K562 (cell line): ENCODE data around the gene AQP5. TPM values are rescaled to one million over a fixed set of nuclear protein-coding genes. Genes with fewer than 3 reads are reported as not detected.

ENCODE experiments used
- ATAC-seq: fragments of 200-7000 bp; cut with Tn5 transposase; 3 replicates; pipeline ENCODE4 v1.9.1; 2020; ENCODE audit warnings: moderate library complexity
- BruUV-seq: library from RNA; stranded (reverse); fragments of 400-500 nt; replicated peaks from 2 replicates; lab custom pipeline; 2021; lab: Mats Ljungman, UMichigan
- CTCF ChIA-PET: fragments of 300-600 bp; formaldehyde crosslinking; extraction: SDS; loops from one replicate; lab custom pipeline; 2021; ENCODE audit warnings: low intra/inter-chr PET ratio; lab: Yijun Ruan, JAX
- POLR2A ChIA-PET: fragments of 300-600, 350-650 bp; sonication (Branson Sonifier 250); formaldehyde crosslinking; extraction: SDS; loops from one replicate; lab custom pipeline; 2021; ENCODE audit warnings: antibody characterized with exemption, inconsistent platforms; lab: Yijun Ruan, JAX
- DNase-seq, 4 experiments: peaks; one replicate each; pipeline versions ENCODE4 v3.0.0 to v3.0.0-alpha.2; 2011 to 2018; ENCODE audit warnings: low spot score in 3 of 4, mixed read lengths in 3 of 4; ENCODE audit errors: extremely low read depth in 1 of 4
- FAIRE-seq: peaks from 2 replicates; lab custom pipeline; 2011; peaks lifted over from hg19 to GRCh38; lab: Jason Lieb, UNC
- H2AFZ ChIP-seq: 2 replicates; pipeline ENCODE4 v1.6.0; 2011; ENCODE audit warnings: low read depth, low read length, control low read depth, inconsistent platforms
- H3K27ac ChIP-seq: fragments of 200-600 bp; 3 replicates; pipeline ENCODE4 v1.8.0; 2011; ENCODE audit warnings: low read depth, mild to moderate bottlenecking, control low read depth, inconsistent platforms, low read length, moderate library complexity, mixed read lengths; ENCODE audit errors: extremely low read depth
- H3K27me3 ChIP-seq, 2 experiments: fragments of 300-600 bp in 1 of 2; 2 replicates in 1 of 2; 3 replicates in 1 of 2; pipeline versions ENCODE4 v1.6.0 to v1.8.0; 2011; ENCODE audit warnings: inconsistent platforms in 2 of 2, low read length in 2 of 2, mild to moderate bottlenecking in 1 of 2, mixed read lengths in 1 of 2, moderate library complexity in 1 of 2; ENCODE audit not compliant: control insufficient read depth in 2 of 2, insufficient read depth in 2 of 2
- H3K36me3 ChIP-seq: fragments of 300-600 bp; 3 replicates; pipeline ENCODE4 v1.8.0; 2011; ENCODE audit warnings: mild to moderate bottlenecking, low read length, inconsistent platforms; ENCODE audit not compliant: control insufficient read depth, insufficient read depth
- H3K4me1 ChIP-seq, 2 experiments: fragments of 200-600 bp in 1 of 2; replicated peaks in 1 of 2; 2 replicates in 1 of 2; 3 replicates in 1 of 2; pipeline versions ENCODE4 v1.5.1 to v1.8.0; 2011; ENCODE audit warnings: inconsistent platforms in 2 of 2, low read length in 2 of 2, mild to moderate bottlenecking in 1 of 2, mixed read lengths in 1 of 2, moderate library complexity in 1 of 2; ENCODE audit not compliant: control insufficient read depth in 2 of 2, insufficient read depth in 2 of 2
- H3K4me2 ChIP-seq: 2 replicates; pipeline ENCODE4 v1.6.1; 2011; ENCODE audit warnings: low read length, control low read depth, inconsistent platforms, mixed read lengths; ENCODE audit not compliant: insufficient read depth
- H3K4me3 ChIP-seq: fragments of 200-600 bp; sonication (generic), shearing (Covaris generic); 2 replicates; pipeline ENCODE4 v1.5.1; 2016; ENCODE audit warnings: control low read depth, inconsistent platforms
- H3K79me2 ChIP-seq: fragments of 200-600 bp; 3 replicates; pipeline ENCODE4 v1.8.0; 2011; ENCODE audit warnings: low read length, inconsistent platforms; ENCODE audit not compliant: control insufficient read depth, insufficient read depth
- H3K9ac ChIP-seq, 2 experiments: 2 replicates each; pipeline versions ENCODE4 v1.6.0 to v1.6.1; 2011; ENCODE audit warnings: low read depth in 2 of 2, low read length in 2 of 2, control low read depth in 1 of 2, inconsistent platforms in 1 of 2, mild to moderate bottlenecking in 1 of 2, mixed read lengths in 1 of 2; ENCODE audit not compliant: insufficient read depth in 1 of 2
- H3K9me1 ChIP-seq: one replicate; pipeline ENCODE4 v1.6.0; 2011; ENCODE audit warnings: inconsistent platforms, mild to moderate bottlenecking, low read length, moderate library complexity; ENCODE audit not compliant: control insufficient read depth, insufficient read depth
- H3K9me3 ChIP-seq: replicated peaks from 2 replicates; pipeline ENCODE4 v1.5.1; 2011; ENCODE audit warnings: low read depth, low read length, inconsistent platforms; ENCODE audit not compliant: control insufficient read depth, insufficient read depth
- H4K20me1 ChIP-seq: replicated peaks from 2 replicates; pipeline ENCODE4 v1.6.1; 2011; ENCODE audit warnings: low read length, inconsistent platforms, mixed read lengths; ENCODE audit not compliant: control insufficient read depth, insufficient read depth
- ARID1B ChIP-seq: fragments of 450-650 bp; IDR thresholded peaks from 2 replicates; pipeline ENCODE4 v1.6.1; 2016; ENCODE audit warnings: antibody characterized with exemption, mild to moderate bottlenecking, inconsistent platforms
- CCAR2 ChIP-seq: fragments of 200-400 bp; formaldehyde crosslinking; IDR thresholded peaks from 2 replicates; pipeline ENCODE4 v1.6.1; 2017; ENCODE audit warnings: mild to moderate bottlenecking, low read depth, low read length
- DDX20 ChIP-seq: fragments of 450-650 bp; IDR thresholded peaks from 2 replicates; pipeline ENCODE4 v1.6.1; 2016; ENCODE audit warnings: missing genetic modification characterization, low read depth, mild to moderate bottlenecking, missing compliant biosample characterization, moderate library complexity
- ETV1 ChIP-seq: fragments of 450-650 bp; conservative IDR thresholded peaks from 2 replicates; pipeline ENCODE4 v1.6.1; 2016; ENCODE audit warnings: missing genetic modification characterization, control low read depth, low read depth, missing compliant biosample characterization
- JUN ChIP-seq, 2 experiments: sonication (generic) in 1 of 2; formaldehyde crosslinking in 1 of 2; IDR thresholded peaks; 2 replicates each; pipeline versions ENCODE4 v1.6.1 to v1.8.0; 2012 to 2022; ENCODE audit warnings: borderline replicate concordance in 2 of 2, mild to moderate bottlenecking in 2 of 2, improper control_type of control experiment in 1 of 2, low read depth in 1 of 2, low read length in 1 of 2, missing genetic modification reagents in 1 of 2
- L3MBTL2 ChIP-seq: fragments of 450-650 bp; IDR thresholded peaks from 2 replicates; pipeline ENCODE4 v1.6.1; 2016; ENCODE audit warnings: mild to moderate bottlenecking, moderate library complexity
- MBD1 ChIP-seq: fragments of 250-450 bp; sonication (Bioruptor Pico); IDR thresholded peaks from 2 replicates; pipeline ENCODE4 v1.8.0; 2022; ENCODE audit warnings: inconsistent platforms
- MED1 ChIP-seq: sonication (generic); formaldehyde crosslinking; IDR thresholded peaks from 2 replicates; pipeline ENCODE4 v1.8.1; 2023; ENCODE audit warnings: missing genetic modification reagents, borderline replicate concordance
- RUNX1 ChIP-seq: sonication (generic); IDR thresholded peaks from 2 replicates; pipeline ENCODE4 v1.6.1; 2016; ENCODE audit warnings: antibody characterized with exemption, low read depth
- ZC3H11A ChIP-seq: IDR thresholded peaks from 2 replicates; pipeline ENCODE4 v1.6.1; 2012; ENCODE audit warnings: low read depth, low read length, improper control_type of control experiment
- ZNF197 ChIP-seq: fragments of 200-800 bp; sonication (Bioruptor generic); IDR thresholded peaks from 2 replicates; pipeline ENCODE4 v1.6.1; 2016; ENCODE audit warnings: low read depth, missing genetic modification characterization, missing compliant biosample characterization
- ZNF263 ChIP-seq: sonication (generic); formaldehyde crosslinking; IDR thresholded peaks from 2 replicates; pipeline ENCODE4 v1.8.0; 2022; ENCODE audit warnings: mild to moderate bottlenecking, missing genetic modification reagents, borderline replicate concordance
- ZNF354B ChIP-seq: fragments of 250-450 bp; sonication (Bioruptor Pico); IDR thresholded peaks from 2 replicates; pipeline ENCODE4 v1.4.0; 2020
- WGBS: fragments of 100-300 bp; shearing (Covaris generic); methylation state at CpG from one replicate; pipeline ENCODE4 v1.1.6; 2016; ENCODE audit warnings: low coverage, mixed read lengths; ENCODE audit not compliant: insufficient coverage; ENCODE audit errors: missing lambda C conversion rate; 5-methylcytosine and 5-hydroxymethylcytosine counted together
- in situ Hi-C: fragments of 300-500 bp; cut with MboI; formaldehyde crosslinking; loops from 4 replicates; pipeline ENCODE4 v1.15.0; 2018; ENCODE audit warnings: inconsistent platforms, mixed read lengths
- intact Hi-C: fragments of 100-400 bp; cut with micrococcal nuclease; formaldehyde crosslinking; loops from 2 replicates; pipeline ENCODE4 v1.14.2; 2022
- polyA plus RNA-seq, 8 experiments: library from polyadenylated mRNA; depleted of rRNA in 4 of 8; stranded (reverse) in 5 of 8; unstranded in 3 of 8; fragments of >200 nt; fragmentation: Nextera tagmentation in 2 of 8; fragmentation: Illumina TruSeq in 1 of 8; extraction: Ambion mirVana in 2 of 8; extraction: Trizol in 1 of 8; gene quantifications; 2 replicates each; pipeline versions ENCODE4 v1.2.1 to v1.2.3, GENCODE V29; 2011 to 2014; ENCODE audit warnings: inconsistent platforms in 1 of 8, missing spikeins in 1 of 8
- total RNA-seq, 7 experiments: library from RNA; depleted of rRNA in 6 of 7; stranded (reverse); fragments of >200 nt in 6 of 7; fragmentation: Illumina TruSeq in 2 of 7; extraction: Trizol in 2 of 7; gene quantifications; 2 replicates each; pipeline versions ENCODE4 v1.2.1 to v1.2.3, GENCODE V29; 2011 to 2021; ENCODE audit warnings: low replicate concordance in 1 of 7
- TF ChIP-seq, protein P1 (sequence below): fragments of 250-450 bp; sonication (Bioruptor Pico); IDR thresholded peaks from 2 replicates; pipeline ENCODE4 v1.4.0; 2020; ENCODE audit warnings: mild to moderate bottlenecking
- TF ChIP-seq, protein P2 (sequence below): fragments of 250-450 bp; sonication (Bioruptor Pico); IDR thresholded peaks from 2 replicates; pipeline ENCODE4 v1.4.0; 2020; ENCODE audit warnings: mild to moderate bottlenecking, moderate library complexity

AQP5 gene
- total and polyA plus RNA-seq, 9 of the 15 experiments (the other 6 are each of a cell fraction or from before 2014, with no cell fraction given): not detected

DNA sequence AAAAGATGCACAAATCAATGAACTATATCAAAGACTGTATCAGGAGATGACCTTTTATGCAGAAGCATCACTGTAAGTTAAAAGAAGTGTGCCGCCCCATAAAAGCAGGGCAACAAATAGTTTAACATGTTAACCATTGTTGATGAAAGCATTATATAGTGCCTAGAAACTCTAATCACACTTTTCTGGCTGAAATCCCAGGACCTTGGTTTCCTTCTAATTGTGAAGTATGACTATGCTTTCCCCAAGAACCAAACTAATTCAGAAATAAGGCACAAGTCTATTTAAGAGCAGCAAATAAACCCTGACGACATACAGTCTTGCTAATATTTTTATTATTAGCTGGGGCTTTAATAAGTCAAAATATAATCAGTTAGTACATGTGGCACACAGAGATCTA, 41.9 kb downstream of the AQP5 start:
- no peak for FAIRE-seq
- ChIA-PET POLR2A (interaction anchor here (0.7 to 1.4 kb wide), 3 partner anchors 11 to 29 kb away, joined by 3 to 7 read pairs (median 4); no protein-coding TSS in a partner anchor), CTCF (no interaction called here)
- H3K9me3 ChIP-seq: no peaks in the 10 kb centered on the region
- in situ Hi-C loops: no loop called here
- peaks cover 16% of the 10 kb centered on the region; the same call in 2 of the 3 replicates for H3K79me2 ChIP-seq
- 0 out of 2 replicates have a peak, but pooled peaks cover 3% of the 10 kb centered on the region for H4K20me1 ChIP-seq
- DNase-seq: no peak
- no peak overlapping the region for H2AFZ ChIP-seq
- no peaks in the 10 kb centered on the region for H3K4me1 ChIP-seq
- no TSS peak for BruUV-seq
- no peak overlapping the region for H3K4me3 ChIP-seq
- ATAC-seq: no peak
- WGBS: 96% methylated on average over 2 of the region's 2 CpGs
- H3K36me3 ChIP-seq: peaks cover 86% of the 10 kb centered on the region
- no peaks in the 10 kb centered on the region for H3K9me1 ChIP-seq
- intact Hi-C loops: no loop called here
- TF ChIP-seq ARID1B (no peak), ZNF263 (CRISPR knock-in tag) (no peak), JUN (IDR thresholded peaks at IDR 0.05; ENCODE audit: borderline replicate concordance, low read depth, low read length) (no peak), JUN (CRISPR knock-in tag; IDR thresholded peaks at IDR 0.05; ENCODE audit: borderline replicate concordance) (no peak), DDX20 (tag) (no peak), MBD1 (CRISPR knock-in tag) (no peak), CCAR2 (no peak), ETV1 (tag) (no peak), MED1 (CRISPR knock-in tag) (no peak), ZC3H11A (no peak), ZNF197 (CRISPR knock-in tag) (no peak), ZNF354B (CRISPR knock-in tag) (no peak), RUNX1 (no peak), L3MBTL2 (no peak)
- TF ChIP-seq, protein P1, sequence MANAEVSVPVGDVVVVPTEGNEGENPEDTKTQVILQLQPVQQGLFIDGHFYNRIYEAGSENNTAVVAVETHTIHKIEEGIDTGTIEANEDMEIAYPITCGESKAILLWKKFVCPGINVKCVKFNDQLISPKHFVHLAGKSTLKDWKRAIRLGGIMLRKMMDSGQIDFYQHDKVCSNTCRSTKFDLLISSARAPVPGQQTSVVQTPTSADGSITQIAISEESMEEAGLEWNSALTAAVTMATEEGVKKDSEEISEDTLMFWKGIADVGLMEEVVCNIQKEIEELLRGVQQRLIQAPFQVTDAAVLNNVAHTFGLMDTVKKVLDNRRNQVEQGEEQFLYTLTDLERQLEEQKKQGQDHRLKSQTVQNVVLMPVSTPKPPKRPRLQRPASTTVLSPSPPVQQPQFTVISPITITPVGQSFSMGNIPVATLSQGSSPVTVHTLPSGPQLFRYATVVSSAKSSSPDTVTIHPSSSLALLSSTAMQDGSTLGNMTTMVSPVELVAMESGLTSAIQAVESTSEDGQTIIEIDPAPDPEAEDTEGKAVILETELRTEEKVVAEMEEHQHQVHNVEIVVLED (CRISPR knock-in tag): no peak
- TF ChIP-seq, protein P2, sequence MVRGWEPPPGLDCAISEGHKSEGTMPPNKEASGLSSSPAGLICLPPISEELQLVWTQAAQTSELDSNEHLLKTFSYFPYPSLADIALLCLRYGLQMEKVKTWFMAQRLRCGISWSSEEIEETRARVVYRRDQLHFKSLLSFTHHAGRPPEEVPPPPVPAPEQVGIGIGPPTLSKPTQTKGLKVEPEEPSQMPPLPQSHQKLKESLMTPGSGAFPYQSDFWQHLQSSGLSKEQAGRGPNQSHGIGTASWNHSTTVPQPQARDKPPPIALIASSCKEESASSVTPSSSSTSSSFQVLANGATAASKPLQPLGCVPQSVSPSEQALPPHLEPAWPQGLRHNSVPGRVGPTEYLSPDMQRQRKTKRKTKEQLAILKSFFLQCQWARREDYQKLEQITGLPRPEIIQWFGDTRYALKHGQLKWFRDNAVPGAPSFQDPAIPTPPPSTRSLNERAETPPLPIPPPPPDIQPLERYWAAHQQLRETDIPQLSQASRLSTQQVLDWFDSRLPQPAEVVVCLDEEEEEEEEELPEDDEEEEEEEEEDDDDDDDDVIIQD (CRISPR knock-in tag): no peak
- no peak overlapping the region for H3K27ac ChIP-seq
- no peak overlapping the region for H3K4me2 ChIP-seq
- H3K9ac ChIP-seq: no peak overlapping the region
- no peaks in the 10 kb centered on the region for H3K27me3 ChIP-seq
